GM18505 (cell line): ENCODE data around the gene NOS3.
"Not testable (repeated sequence)": the region's sequence is repeated elsewhere in the genome, so short reads cannot be mapped to it uniquely, and the experiment has no call there.

Experiments
- ATAC-seq: cut with Tn5 transposase; IDR thresholded peaks from one replicate; pipeline ENCODE4 v1.9.1; 2021; ENCODE audit not compliant: unreplicated experiment
- POLR2A ChIP-seq: IDR thresholded peaks from 4 replicates; pipeline ENCODE4 v1.6.1; 2011; ENCODE audit warnings: borderline replicate concordance; ENCODE audit not compliant: insufficient read depth, insufficient read length; ENCODE audit errors: extremely low read depth

The NOS3 gene

GRCh38 chr7:151010307-151011096 lies 19.7 kb downstream of the NOS3 start:
- TF ChIP-seq POLR2A, result no peak
- no peak for ATAC-seq

GRCh38 chr7:151011097-151011409 lies 20.2 kb downstream of the NOS3 start:
- TF ChIP-seq POLR2A, result no peak
- no peak for ATAC-seq

- not testable (repeated sequence) for ATAC-seq
These were observed 20.8 kb downstream of the NOS3 start for GRCh38 chr7:151011616-151012015.

GRCh38 chr7:151012031-151012692 lies 21.3 kb downstream of the NOS3 start:
- no peak for ATAC-seq
- no peak for TF ChIP-seq POLR2A

GRCh38 chr7:151012911-151013347 lies 22.1 kb downstream of the NOS3 start:
- no peak for TF ChIP-seq POLR2A
- no peak for ATAC-seq

- ATAC-seq, result no peak
- TF ChIP-seq POLR2A, result no peak
These were observed 22.5 kb downstream of the NOS3 start for GRCh38 chr7:151013356-151013732.

- TF ChIP-seq POLR2A, result no peak
- ATAC-seq, result peak; percentile 47
These were observed 23.1 kb downstream of the NOS3 start for GRCh38 chr7:151013733-151014497.

- ATAC-seq, result no peak
- TF ChIP-seq POLR2A, result no peak
These were observed 24.1 kb downstream of the NOS3 start for GRCh38 chr7:151014950-151015349.

- no peak for ATAC-seq
- TF ChIP-seq POLR2A, result no peak
These were observed 25.1 kb downstream of the NOS3 start for GRCh38 chr7:151015967-151016366.

- ATAC-seq, result no peak
- TF ChIP-seq POLR2A, result no peak
These were observed 25.7 kb downstream of the NOS3 start for GRCh38 chr7:151016505-151016904.

GRCh38 chr7:151016942-151017341 lies 26.1 kb downstream of the NOS3 start:
- TF ChIP-seq POLR2A, result no peak
- ATAC-seq, result no peak

- TF ChIP-seq POLR2A, result no peak
- ATAC-seq, result no peak
These were observed 26.6 kb downstream of the NOS3 start for GRCh38 chr7:151017370-151017952.

GRCh38 chr7:151017953-151018420 lies 27.2 kb downstream of the NOS3 start:
- TF ChIP-seq POLR2A, result no peak
- ATAC-seq, result peak; percentile 50
